ENCODE data around the gene FRRS1.
"Not testable (repeated sequence)": the region's sequence is repeated elsewhere in the genome, so short reads cannot be mapped to it uniquely, and the experiment has no call there.

Gene FRRS1

GRCh38 chr1:99766378-99766800 is at the start of gene FRRS1:
Gene FRRS1 (minus strand): TSS chr1:99766635. CDS start chr1:99748768, 17,867 bp downstream.
- DNase-seq, result peak; percentile 25

- no peak for DNase-seq
Measured at GRCh38 chr1:99814373-99814900, 48.0 kb upstream of the FRRS1 start.

GRCh38 chr1:99811747-99812146 is 45.3 kb upstream of the FRRS1 start:
- DNase-seq, result no peak

DNA sequence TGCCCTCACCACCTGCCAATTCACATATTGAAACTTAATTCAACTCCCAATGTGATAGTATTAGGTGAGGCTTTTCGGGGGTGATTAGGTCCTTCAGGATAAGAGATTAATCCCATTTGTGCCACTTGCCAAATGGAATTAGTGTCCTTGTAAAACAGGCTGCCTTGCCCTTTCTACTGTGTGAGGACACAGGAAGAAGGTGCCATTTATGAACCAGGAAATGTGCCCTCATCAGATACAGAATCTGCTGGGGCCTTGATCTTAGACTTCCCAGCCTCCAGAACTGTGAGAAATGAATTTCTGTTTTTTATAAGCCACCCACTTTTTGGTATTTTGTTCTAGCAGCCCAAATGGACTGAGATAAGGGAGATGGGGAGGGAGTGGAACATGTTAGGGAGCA is 44.6 kb upstream of the FRRS1 start:
- DNase-seq, result no peak

DNA sequence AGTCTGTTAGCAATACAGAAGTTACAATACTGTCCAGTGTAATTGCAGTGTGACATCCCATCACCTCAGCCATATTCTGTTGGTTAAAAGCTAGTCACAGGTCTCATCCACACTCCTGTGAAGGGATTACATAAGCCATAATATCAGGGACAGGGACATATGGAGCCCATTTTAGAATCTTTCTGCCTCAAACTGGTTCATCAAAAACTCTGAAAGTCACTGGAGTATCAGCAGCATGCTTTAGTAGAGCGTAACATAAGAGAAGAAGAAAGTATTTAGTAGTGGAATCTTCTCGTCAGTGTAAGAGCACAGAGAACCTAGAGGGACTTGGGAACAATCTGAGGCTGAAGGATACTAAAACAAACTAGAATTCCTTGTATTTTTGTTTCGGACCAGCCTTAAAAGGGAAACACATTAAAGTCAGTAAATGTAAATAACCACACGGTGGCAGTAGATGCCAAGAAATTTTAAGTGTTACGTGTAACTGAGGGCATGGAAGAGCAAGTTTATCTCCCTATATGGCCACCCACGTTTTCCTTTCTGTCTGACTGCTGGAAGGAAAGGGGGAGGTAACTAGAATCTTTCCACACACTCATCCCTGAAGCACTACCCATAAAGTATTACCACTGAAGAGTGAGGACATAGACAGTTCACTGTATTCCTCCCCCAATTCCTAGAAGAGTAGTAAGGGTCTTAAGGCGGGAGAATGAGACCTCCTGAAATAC is 42.1 kb upstream of the FRRS1 start:
- peak; percentile 41 for DNase-seq

GRCh38 chr1:99806882-99807281 is 40.4 kb upstream of the FRRS1 start:
- no peak for DNase-seq

- no peak for DNase-seq
Measured at GRCh38 chr1:99801584-99801983, 35.1 kb upstream of the FRRS1 start.

GRCh38 chr1:99793861-99794260 is 27.4 kb upstream of the FRRS1 start:
- not testable (repeated sequence) for DNase-seq

DNA sequence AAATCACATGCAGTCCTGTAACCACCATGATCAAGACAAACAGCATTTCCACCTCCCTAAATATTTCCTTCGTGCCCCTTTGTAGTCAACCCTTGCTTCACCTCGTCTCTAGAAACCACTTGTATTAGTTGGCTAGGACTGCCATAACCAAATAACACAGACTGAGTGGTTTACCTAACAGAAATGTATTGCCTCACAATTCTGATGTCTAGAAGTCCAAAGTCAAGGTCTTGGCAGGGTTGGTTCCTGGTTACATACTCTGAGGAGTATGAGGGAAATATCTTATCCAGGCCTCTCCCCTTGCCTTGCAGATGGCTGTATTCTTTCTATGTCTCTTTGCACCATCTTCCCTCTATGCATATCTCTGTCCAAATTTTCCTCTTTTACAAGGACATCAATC is 23.3 kb upstream of the FRRS1 start:
- DNase-seq, result no peak

DNA sequence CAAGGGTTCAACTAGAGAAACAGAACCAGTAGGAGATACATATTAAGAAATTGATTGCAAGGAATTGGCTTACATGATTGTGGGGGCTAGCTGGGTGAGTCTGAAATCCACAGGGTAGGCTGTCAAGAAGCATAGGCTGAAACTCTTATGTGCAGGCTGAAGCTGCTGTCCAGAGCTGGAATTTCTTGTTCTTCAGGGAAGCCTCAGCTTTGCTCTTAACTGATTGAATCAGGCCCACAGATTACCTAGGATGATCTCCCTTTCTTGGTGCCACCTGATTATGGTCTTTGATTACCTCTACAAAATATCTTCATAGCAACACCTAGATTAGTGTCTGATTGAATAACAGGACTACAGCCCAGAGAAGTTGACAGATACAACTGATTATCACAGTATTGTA is 22.5 kb upstream of the FRRS1 start:
- DNase-seq, result no peak

DNA sequence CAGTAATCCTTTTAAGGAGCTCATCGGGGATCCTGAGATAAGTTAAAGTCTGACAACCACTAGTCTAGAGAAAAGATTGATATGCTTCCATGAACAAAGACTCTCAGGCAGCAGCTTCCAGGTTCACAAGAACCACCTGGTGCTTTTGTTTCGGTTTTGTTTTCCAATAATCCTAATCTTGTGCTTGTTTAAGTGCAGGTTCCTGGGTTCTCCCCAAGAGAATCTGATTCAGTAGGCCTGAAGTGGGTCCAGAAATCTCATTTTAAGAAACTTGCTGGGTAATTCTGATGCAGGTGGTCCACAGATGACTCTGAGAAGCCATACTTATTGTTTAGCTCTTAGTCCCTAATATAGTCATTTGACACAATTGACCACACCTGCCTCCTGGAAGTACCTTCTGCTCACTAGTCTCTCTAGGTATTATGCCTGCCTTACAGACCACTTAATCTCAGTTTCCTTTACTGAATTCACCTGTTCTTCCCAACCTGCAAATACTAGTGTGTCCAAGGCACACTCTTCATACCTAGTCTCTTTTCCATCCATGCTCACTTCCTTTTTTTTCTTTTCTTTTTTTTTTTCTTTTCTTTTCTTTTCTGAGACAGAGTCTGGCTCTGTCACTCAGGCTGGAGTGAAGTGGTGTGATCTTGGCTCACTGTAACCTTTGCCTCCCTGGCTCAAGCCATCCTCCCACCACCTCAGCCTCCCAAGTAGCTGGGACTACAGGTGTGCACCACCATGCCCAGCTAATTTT is 20.5 kb upstream of the FRRS1 start:
- DNase-seq, result no peak

DNA sequence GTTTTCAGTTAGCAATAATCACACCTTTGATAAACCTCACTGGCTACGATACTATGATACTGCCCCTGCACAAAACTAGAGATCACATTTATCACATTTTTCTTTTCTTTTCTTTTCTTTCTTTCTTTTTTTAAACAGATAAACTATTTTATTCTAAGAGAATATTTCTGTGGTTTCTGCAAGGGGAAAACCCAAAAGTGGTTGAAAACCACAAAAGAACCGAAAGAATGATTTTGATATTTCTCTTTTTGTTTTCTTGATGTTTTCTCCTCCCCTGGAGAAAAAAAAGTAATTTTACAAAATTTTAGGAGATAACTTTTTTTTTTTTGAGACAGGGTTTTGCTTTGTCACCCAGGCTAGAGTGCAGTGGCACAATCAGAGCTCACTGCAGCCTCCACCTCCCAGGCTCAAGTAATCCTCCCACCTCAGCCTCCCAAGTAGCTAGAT is 18.4 kb upstream of the FRRS1 start:
- no peak for DNase-seq

- no peak for DNase-seq
Measured at GRCh38 chr1:99784143-99784542, 17.7 kb upstream of the FRRS1 start.

DNA sequence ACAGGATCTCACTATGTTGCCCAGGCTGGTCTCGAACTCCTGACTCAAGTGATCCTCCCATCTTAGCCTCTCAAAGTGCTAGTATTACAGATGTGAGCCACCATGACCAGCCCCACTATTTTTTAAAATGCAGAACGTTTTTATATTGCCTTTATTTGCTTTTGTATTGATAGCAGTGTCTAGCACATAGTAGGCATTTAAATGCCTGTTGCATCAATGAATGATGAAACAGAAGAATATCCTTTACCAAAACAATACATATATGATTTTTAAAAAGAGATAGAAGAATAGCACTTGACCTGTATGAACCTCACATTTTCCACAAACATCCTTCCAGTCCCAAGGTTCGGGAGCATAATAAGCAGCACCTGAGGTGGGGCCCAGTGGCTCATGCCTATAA is 16.5 kb upstream of the FRRS1 start:
- DNase-seq, result no peak

- no peak for DNase-seq
Measured at GRCh38 chr1:99782397-99782796, 16.0 kb upstream of the FRRS1 start.

- DNase-seq, result no peak
Measured at GRCh38 chr1:99781798-99782197, 15.4 kb upstream of the FRRS1 start.

GRCh38 chr1:99777752-99778151 is 11.3 kb upstream of the FRRS1 start:
- no peak for DNase-seq

DNA sequence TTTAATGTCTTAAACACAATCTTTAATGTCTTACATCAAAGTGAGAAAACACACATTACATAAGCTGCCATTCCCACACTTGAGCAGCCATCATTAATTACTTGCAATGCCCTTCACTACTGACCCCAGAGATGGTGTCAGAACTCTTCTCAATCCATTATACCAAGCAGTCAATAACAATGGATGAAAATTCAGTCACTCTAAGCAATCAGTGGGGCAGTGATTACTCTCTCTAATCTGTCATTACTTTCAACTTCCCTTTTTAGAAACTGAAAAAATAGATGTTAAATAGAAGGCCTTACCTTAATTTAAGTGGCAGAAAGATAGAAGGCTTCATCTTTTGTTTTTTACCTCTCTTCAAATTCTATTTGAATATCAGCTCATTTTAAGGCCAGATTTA is 9.7 kb upstream of the FRRS1 start:
- no peak for DNase-seq

DNA sequence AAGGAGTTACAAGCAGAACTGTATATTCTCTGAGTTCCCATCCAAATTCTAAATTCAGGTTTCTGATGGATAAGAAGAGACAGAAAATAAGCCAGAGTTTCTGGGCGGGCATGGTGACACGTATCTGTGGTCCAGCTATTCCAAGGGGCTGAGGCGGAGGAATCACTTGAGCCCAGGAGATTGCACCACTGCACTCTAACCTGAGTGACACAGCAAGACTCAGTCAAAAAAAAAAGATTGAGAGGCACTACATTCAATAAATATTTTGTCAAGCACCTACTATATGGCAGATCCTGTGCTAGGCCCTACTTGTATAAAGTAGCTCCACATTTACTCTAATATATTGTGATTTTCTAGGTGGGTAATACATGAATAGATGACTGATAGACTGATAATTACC is 6.4 kb upstream of the FRRS1 start:
- DNase-seq, result no peak

DNA sequence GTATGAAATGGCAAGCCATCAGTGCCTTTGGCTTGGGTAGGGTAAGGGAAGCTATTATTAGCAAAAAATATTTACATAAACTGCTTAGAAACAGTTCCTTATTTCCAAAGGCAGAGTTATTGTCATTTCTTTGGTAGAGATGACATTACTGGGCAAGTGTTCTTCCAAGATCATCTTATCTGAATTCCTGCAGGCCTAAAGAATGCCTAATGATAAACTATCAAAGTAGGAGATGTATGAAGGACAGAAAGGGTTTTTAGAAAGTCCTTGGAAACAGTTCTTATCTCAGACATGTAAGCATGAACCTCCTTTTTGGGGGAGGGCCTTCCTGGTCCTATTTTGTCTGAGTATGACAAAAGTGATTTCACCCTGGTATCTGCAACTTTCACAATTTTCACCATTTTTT is 5.1 kb upstream of the FRRS1 start:
- no peak for DNase-seq

- DNase-seq, result no peak
Measured at GRCh38 chr1:99768524-99769245, 2.2 kb upstream of the FRRS1 start.

DNA sequence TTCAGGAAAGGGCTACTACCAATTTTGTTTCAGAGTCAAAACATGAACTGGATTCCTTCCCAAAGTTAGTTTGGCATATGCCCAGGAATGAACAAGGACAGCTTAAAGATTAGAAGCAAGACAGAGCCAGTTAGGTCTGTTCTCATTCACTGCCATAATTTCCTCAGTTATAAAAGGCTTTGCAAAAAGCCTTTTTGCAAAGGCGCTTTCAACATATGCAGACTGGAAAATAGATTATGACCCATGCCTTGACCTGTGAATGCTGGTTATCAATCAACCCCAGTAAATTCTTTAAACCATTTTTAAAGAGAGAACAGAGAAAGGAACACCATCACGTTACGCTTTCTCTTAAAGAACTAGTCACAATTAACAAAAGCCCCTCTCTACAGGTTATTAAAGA is 1.7 kb upstream of the FRRS1 start:
- DNase-seq, result no peak

GRCh38 chr1:99764909-99765308 is 1.5 kb downstream of the FRRS1 start:
- no peak for DNase-seq

DNA sequence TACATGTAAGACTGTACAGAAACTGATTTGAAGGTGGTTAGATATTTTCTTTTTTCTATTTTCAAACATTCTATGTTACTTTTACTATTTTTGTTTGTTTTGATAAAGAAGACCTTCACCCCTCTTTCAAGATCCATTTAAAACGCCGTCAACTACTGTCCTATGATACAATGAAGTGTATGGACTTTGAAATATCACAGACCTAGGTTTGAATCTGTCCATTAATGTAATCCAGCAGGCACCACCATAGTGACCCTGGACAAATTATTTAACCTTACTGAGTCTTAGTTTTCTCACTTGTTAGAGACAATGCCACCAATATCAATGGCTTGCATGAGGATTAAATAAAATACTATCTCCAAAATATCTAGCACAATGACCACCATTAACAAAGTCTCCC is 2.0 kb downstream of the FRRS1 start:
- DNase-seq, result no peak
